Memory B cell (primary cell): ENCODE results near the gene CENPA.
"Not testable (repeated sequence)": the region's sequence is repeated elsewhere in the genome, so short reads cannot be mapped to it uniquely, and the experiment has no call there.

Experiments used
- ATAC-seq: fragments of 150-1000 bp; cut with Tn5 transposase; 2 replicates; pipeline ENCODE4 v1.10.0; 2021; ENCODE audit warnings: low read depth, mild to moderate bottlenecking, moderate library complexity
- DNase-seq, 2 donors: peaks; one replicate each; pipeline ENCODE4 v3.0.0; 2022; ENCODE audit warnings: low spot score in 2 of 2
- H3K27ac Mint-ChIP-seq: one replicate; pipeline ENCODE4 v1.8.0; 2022; ENCODE audit warnings: mild to moderate bottlenecking, moderate library complexity, mixed read lengths
- H3K27me3 Mint-ChIP-seq: one replicate; pipeline ENCODE4 v1.8.0; 2022; ENCODE audit warnings: mixed read lengths
- H3K36me3 Mint-ChIP-seq: one replicate; pipeline ENCODE4 v1.8.0; 2022; ENCODE audit warnings: mild to moderate bottlenecking, mixed read lengths
- H3K4me1 Mint-ChIP-seq: one replicate; pipeline ENCODE4 v1.8.0; 2022; ENCODE audit warnings: mixed read lengths
- H3K4me3 Mint-ChIP-seq: one replicate; pipeline ENCODE4 v1.8.0; 2022; ENCODE audit warnings: mild to moderate bottlenecking, moderate library complexity, mixed read lengths
- H3K9me3 Mint-ChIP-seq: one replicate; pipeline ENCODE4 v1.8.0; 2022; ENCODE audit warnings: mixed read lengths

CENPA gene

GRCh38 chr2:26785431-26786206 is at the start of gene CENPA:
TSS of gene CENPA (plus strand) at chr2:26786056. CDS start at chr2:26786197, 141 bp downstream.
- Mint-ChIP-seq H3K4me1 (peaks cover 3% of the 10 kb centered on the region), H3K27ac (peak within 1 kb of the TSS; percentile 48), H3K27me3 (peaks cover 7% of the 10 kb centered on the region), H3K36me3 (peaks cover 5% of the 10 kb centered on the region), H3K4me3 (peak within 1 kb of the TSS; percentile 81), H3K9me3 (no peaks in the 10 kb centered on the region)
- peak; percentile 98 for ATAC-seq
- DNase-seq = peak; percentile 87 to 92

GRCh38 chr2:26737221-26737620 is 48.6 kb upstream of the CENPA start:
- ATAC-seq = no peak
- no peaks in the 10 kb centered on the region for H3K9me3 Mint-ChIP-seq
- H3K27ac Mint-ChIP-seq = no peak overlapping the region
- peaks cover 10% of the 10 kb centered on the region for H3K27me3 Mint-ChIP-seq
- no peak for DNase-seq
- no peaks in the 10 kb centered on the region for H3K36me3 Mint-ChIP-seq
- H3K4me1 Mint-ChIP-seq = peaks cover 5% of the 10 kb centered on the region
- no peak overlapping the region for H3K4me3 Mint-ChIP-seq

- Mint-ChIP-seq H3K27ac (no peak overlapping the region), H3K4me3 (no peak overlapping the region), H3K9me3 (no peaks in the 10 kb centered on the region), H3K36me3 (no peaks in the 10 kb centered on the region), H3K27me3 (peaks cover 8% of the 10 kb centered on the region), H3K4me1 (peaks cover 5% of the 10 kb centered on the region)
- DNase-seq (no peak), ATAC-seq (no peak)
Observed at GRCh38 chr2:26738481-26738880, 47.4 kb upstream of the CENPA start.

- peaks cover 8% of the 10 kb centered on the region for H3K27me3 Mint-ChIP-seq
- ATAC-seq = no peak
- H3K36me3 Mint-ChIP-seq = no peaks in the 10 kb centered on the region
Observed at GRCh38 chr2:26739514-26739913, 46.3 kb upstream of the CENPA start.

GRCh38 chr2:26740346-26740745 is 45.5 kb upstream of the CENPA start:
- no peaks in the 10 kb centered on the region for H3K9me3 Mint-ChIP-seq
- ATAC-seq (no peak), DNase-seq (no peak)
- H3K4me3 Mint-ChIP-seq = no peak overlapping the region
- H3K27me3 Mint-ChIP-seq = peaks cover 5% of the 10 kb centered on the region
- H3K27ac Mint-ChIP-seq = no peak overlapping the region
- H3K36me3 Mint-ChIP-seq = no peaks in the 10 kb centered on the region
- H3K4me1 Mint-ChIP-seq = peaks cover 5% of the 10 kb centered on the region

More at GRCh38 chr2:26739514-26739913, 46.3 kb upstream of the CENPA start:
- no peaks in the 10 kb centered on the region for H3K9me3 Mint-ChIP-seq
- DNase-seq = no peak
- no peak overlapping the region for H3K4me3 Mint-ChIP-seq
- H3K27ac Mint-ChIP-seq = no peak overlapping the region
- peaks cover 5% of the 10 kb centered on the region for H3K4me1 Mint-ChIP-seq

GRCh38 chr2:26740890-26741302 is 45.0 kb upstream of the CENPA start:
- Mint-ChIP-seq H3K9me3 (no peaks in the 10 kb centered on the region), H3K4me1 (peaks cover 5% of the 10 kb centered on the region), H3K27ac (no peak overlapping the region), H3K27me3 (peaks cover 5% of the 10 kb centered on the region), H3K4me3 (no peak overlapping the region), H3K36me3 (no peaks in the 10 kb centered on the region)
- DNase-seq = no peak
- peak; percentile 74 for ATAC-seq

GRCh38 chr2:26742048-26742770 is 43.6 kb upstream of the CENPA start:
- Mint-ChIP-seq H3K9me3 (no peaks in the 10 kb centered on the region), H3K27me3 (peaks cover 4% of the 10 kb centered on the region), H3K27ac (no peak overlapping the region), H3K4me3 (no peak overlapping the region), H3K4me1 (peaks cover 5% of the 10 kb centered on the region), H3K36me3 (no peaks in the 10 kb centered on the region)
- DNase-seq (no peak), ATAC-seq (no peak)

- peaks cover 5% of the 10 kb centered on the region for H3K4me1 Mint-ChIP-seq
- DNase-seq (no peak), ATAC-seq (no peak)
Observed at GRCh38 chr2:26743852-26744251, 42.0 kb upstream of the CENPA start.

GRCh38 chr2:26744953-26745352 is 40.9 kb upstream of the CENPA start:
- Mint-ChIP-seq H3K4me1 (peaks cover 7% of the 10 kb centered on the region), H3K27me3 (no peaks in the 10 kb centered on the region), H3K27ac (no peak overlapping the region), H3K9me3 (no peaks in the 10 kb centered on the region), H3K4me3 (no peak overlapping the region), H3K36me3 (no peaks in the 10 kb centered on the region)
- DNase-seq (no peak), ATAC-seq (no peak)

More at GRCh38 chr2:26743852-26744251, 42.0 kb upstream of the CENPA start:
- Mint-ChIP-seq H3K27ac (no peak overlapping the region), H3K27me3 (peaks cover 2% of the 10 kb centered on the region), H3K4me3 (no peak overlapping the region), H3K36me3 (no peaks in the 10 kb centered on the region), H3K9me3 (no peaks in the 10 kb centered on the region)

- Mint-ChIP-seq H3K4me3 (no peak overlapping the region), H3K27me3 (no peaks in the 10 kb centered on the region), H3K36me3 (no peaks in the 10 kb centered on the region), H3K4me1 (peaks cover 10% of the 10 kb centered on the region), H3K9me3 (no peaks in the 10 kb centered on the region), H3K27ac (no peak overlapping the region)
- DNase-seq (peak; percentile 63 to 72), ATAC-seq (peak; percentile 89)
Observed at GRCh38 chr2:26745609-26746327, 40.1 kb upstream of the CENPA start.

- DNase-seq (no peak), ATAC-seq (no peak)
- no peak overlapping the region for H3K4me3 Mint-ChIP-seq
- H3K27me3 Mint-ChIP-seq = no peaks in the 10 kb centered on the region
- peaks cover 5% of the 10 kb centered on the region for H3K4me1 Mint-ChIP-seq
- peaks cover 2% of the 10 kb centered on the region for H3K36me3 Mint-ChIP-seq
- no peak overlapping the region for H3K27ac Mint-ChIP-seq
- no peaks in the 10 kb centered on the region for H3K9me3 Mint-ChIP-seq
Observed at GRCh38 chr2:26746934-26747333, 38.9 kb upstream of the CENPA start.

GRCh38 chr2:26749787-26750420 is 36.0 kb upstream of the CENPA start:
- H3K27me3 Mint-ChIP-seq, DNase-seq, H3K4me1 Mint-ChIP-seq, ATAC-seq, H3K9me3 Mint-ChIP-seq, H3K36me3 Mint-ChIP-seq, H3K27ac Mint-ChIP-seq: not testable (repeated sequence)
- H3K4me3 Mint-ChIP-seq = peak overlapping the region; percentile 65

GRCh38 chr2:26750467-26750866 is 35.4 kb upstream of the CENPA start:
- H3K9me3 Mint-ChIP-seq, DNase-seq, ATAC-seq, H3K27ac Mint-ChIP-seq, H3K4me1 Mint-ChIP-seq, H3K36me3 Mint-ChIP-seq, H3K27me3 Mint-ChIP-seq: not testable (repeated sequence)
- peak overlapping the region; percentile 65 for H3K4me3 Mint-ChIP-seq

GRCh38 chr2:26752656-26753055 is 33.2 kb upstream of the CENPA start:
- H3K4me1 Mint-ChIP-seq = peaks cover 8% of the 10 kb centered on the region
- no peak overlapping the region for H3K4me3 Mint-ChIP-seq
- H3K27me3 Mint-ChIP-seq = no peaks in the 10 kb centered on the region
- no peak for ATAC-seq
- peaks cover 2% of the 10 kb centered on the region for H3K36me3 Mint-ChIP-seq
- no peaks in the 10 kb centered on the region for H3K9me3 Mint-ChIP-seq
- no peak overlapping the region for H3K27ac Mint-ChIP-seq
- DNase-seq = no peak
